IPS DF 4.7 (cell line): ENCODE measurements around the gene HOXA13.

Experiments
- DNase-seq: peaks from one replicate; pipeline ENCODE4 v3.0.0-alpha.2; 2013; ENCODE audit warnings: low spot score; ENCODE audit errors: extremely low read depth

Gene HOXA13

DNA sequence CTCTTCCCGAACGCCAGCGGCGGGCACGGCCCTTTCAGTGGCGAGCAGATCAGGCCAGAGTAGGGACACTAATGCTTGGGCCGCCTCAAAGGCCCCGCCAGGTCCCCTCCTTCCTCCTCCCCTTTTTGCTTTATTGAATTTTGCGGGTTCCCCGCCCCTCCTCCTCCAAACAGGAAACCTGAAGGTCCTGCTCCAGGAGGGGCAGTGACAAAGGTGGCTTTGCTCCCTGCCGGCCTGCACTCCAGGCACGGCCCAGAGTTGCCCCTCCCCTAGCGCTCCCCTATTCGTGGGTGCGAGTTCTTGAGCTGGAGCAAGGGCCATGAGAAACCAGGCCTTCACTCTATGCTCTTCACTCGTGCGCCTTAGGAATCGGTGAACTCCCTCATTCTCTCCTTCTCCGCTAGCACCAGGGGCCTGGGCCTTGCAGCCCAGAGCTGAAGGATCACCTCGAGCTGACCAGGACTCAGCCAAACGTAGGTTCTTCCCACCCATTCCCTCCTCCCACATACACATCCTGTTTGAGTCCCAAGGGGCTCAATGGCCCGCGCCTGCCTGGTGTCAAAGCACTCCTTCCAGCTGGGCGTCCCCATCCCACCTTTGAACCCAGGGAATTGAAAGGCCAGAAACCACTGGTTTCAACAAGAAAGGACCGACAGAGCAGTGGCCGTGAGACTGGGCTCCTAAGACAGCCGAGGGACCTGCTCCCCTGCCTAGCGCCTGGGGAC lies 51.7 kb downstream of the HOXA13 start:
- no peak for DNase-seq

DNA sequence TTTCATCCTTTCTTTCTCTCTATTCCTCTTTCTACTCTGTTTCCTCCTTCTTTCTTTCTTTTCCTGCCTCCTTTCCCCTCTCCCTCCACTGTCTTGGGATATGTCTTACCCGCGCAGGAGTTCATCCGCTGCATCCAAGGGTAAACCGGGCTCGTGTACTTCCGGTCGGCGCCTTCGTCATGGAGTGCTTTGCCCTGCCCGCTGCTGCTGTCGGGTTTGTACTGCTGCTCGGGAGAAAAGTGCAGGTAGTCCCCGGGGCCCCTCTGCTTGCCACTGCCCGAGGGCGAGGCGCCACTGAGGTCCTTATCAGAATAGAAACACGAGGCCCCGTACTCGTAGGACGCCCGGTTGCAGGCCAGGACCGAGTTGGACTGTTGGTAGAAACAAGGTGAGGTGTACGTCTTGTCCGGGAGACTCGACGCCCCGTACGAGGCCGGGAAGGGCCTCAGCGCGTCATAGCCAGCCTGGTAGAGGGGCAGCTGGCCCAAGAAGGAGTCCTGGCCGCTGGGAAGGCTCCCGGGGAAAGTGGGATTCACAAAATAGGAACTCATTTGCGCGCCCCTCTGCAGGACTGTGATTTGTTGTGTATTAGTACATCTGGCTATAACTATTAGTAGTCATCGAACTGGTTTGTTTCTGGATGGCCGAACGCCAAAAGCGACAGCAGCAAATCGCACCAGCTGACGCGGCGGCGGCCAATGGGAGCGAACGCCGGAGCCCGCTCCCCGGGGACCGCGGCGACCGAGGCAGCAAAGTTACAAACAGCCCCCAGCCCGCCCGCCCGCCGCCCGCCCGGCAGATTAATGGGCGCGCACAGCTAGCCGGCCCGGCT lies 52.5 kb downstream of the HOXA13 start, which contains the start of gene HOXA6:
Gene HOXA6 (minus strand): TSS at position 576 of the 832 bp plus-strand sequence. CDS start 25 bp downstream, at position 551.
- DNase-seq: no peak

DNA sequence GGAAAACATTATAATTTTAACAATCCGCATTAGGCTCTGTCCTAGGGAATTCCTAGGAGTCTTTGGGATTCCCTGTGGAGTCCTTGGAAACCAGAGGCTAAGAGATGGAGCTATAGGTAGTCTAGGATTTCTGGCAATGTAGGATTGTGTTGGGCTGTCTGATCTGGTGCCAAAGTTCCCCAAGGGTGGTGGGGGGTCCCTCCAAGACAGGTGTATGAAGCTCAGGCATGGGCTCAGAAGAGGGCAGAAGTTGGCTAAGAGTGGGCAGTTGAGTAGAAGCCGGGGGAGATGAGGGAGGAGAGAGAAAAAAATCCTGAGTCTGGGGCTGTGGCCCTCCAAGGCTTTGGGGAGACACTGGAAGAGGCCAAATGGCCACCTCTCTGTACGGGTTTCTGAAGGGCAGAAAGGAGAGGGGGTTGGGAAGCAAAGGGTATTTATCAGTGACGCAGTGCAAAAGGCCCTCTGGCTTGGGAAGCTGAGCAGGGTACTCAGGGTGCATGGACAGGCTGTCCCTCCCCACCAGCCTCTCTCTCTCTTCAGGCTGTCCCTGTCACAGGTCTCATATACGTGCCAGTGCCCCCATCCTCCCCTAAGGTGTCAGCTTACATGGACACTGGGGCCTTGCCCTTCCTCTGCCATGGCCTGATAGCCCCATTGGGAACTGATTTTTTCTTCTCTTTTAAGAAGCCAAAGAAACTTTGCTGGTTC lies 53.2 kb downstream of the HOXA13 start:
- DNase-seq: no peak

DNA sequence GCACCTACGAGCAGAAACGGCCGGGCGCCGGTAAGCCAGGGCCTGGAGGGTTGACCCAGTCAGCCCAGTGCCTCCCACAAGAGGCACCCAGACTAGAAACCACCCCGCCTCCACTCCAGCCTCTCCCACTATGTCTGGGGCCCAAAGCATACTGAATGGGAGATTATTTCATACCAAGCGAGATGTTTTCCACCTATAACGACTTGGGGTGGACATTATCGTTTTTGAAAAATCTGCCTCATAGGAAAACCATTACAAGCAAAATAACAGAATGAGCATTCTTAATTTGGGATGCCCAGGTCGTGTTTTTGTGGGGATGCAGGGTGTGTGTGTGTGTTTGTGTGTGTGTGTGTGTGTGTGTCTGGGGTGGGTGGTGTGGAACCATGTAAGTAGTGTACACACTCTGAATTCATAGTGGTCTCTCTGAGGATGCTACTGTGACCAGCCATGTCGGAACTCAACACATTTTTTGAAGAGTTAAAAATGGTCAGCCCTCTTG lies 53.9 kb downstream of the HOXA13 start:
- DNase-seq: no peak

DNA sequence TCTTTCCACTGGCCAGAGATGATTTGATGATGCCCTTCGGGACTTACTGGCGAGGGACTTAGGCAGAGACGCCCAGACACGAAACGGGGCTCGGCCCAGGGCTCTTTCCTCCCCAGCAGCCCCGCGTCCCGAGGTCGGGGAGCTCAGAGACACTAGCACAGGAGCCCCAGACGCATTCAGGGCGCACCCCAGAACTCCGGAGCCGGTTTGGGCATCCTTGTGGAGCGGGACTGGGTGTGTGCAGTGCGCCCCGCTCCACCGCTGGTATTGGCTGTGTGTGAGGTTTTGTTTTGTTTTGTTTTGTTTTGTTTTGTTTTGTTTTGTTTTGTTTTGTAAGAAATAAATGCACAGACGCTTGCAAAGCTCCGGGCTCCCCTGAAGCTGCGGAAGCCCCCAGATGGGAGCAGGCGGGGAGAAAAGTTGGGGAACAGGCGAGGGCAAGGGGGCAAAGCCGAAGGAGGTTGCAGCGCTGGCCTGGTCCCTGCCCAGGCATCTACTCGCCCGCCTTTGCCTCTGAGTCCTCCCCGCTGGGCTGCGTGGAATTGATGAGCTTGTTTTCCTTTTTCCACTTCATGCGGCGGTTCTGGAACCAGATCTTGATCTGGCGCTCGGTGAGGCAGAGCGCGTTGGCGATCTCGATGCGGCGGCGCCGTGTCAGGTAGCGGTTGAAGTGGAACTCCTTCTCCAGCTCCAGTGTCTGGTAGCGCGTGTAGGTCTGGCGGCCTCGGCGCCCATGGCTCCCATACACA lies 54.6 kb downstream of the HOXA13 start:
- no peak for DNase-seq

DNA sequence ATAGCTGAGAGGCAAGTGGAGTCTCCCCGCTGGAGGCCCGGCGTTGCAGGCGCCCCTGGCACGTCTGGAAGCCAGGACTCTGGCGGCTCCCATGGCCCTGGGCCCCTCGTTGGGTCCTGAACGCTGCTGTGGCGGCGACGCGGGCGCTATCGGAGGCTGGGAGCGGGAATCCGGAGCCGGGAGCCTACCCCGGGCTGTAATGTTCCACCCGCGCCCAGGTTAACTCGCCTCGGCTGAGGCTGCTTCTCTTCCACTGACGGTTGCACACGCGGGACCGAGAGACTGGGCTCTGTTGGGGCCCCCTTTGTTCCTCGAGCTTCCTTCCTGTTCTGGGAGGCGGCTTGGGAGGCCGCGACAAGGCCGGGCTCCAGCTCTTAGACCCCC lies 55.1 kb downstream of the HOXA13 start:
- DNase-seq: no peak
